ENCODE measurements around the gene WDR64. TPM values are rescaled to one million over a fixed set of nuclear protein-coding genes. Genes with fewer than 3 reads are reported as not detected.

WDR64 gene
- total RNA-seq, 1 donor from 2014 or later = not detected

GRCh38 chr1:241630476-241630875 lies 21.6 kb upstream of the WDR64 start:
- no peak for FAIRE-seq
- no peak for DNase-seq (ENCODE audit: low spot score in 2 of 2)

GRCh38 chr1:241630899-241631298 lies 21.2 kb upstream of the WDR64 start:
- DNase-seq (ENCODE audit: low spot score in 2 of 2) (no peak), FAIRE-seq (no peak)

- DNase-seq (ENCODE audit: low spot score in 2 of 2) (no peak), FAIRE-seq (no peak)
Measured at GRCh38 chr1:241631674-241632073, 20.4 kb upstream of the WDR64 start.

- FAIRE-seq = no peak
Measured at GRCh38 chr1:241632987-241633386, 19.1 kb upstream of the WDR64 start.

GRCh38 chr1:241635556-241636152 lies 16.4 kb upstream of the WDR64 start:
- DNase-seq (ENCODE audit: low spot score in 2 of 2) (no peak), FAIRE-seq (no peak)

More at GRCh38 chr1:241632987-241633386, 19.1 kb upstream of the WDR64 start:
- no peak for DNase-seq (ENCODE audit: low spot score in 2 of 2)

- DNase-seq (ENCODE audit: low spot score in 2 of 2) (no peak), FAIRE-seq (no peak)
Measured at GRCh38 chr1:241636291-241636690, 15.8 kb upstream of the WDR64 start.

GRCh38 chr1:241637046-241637590 lies 15.0 kb upstream of the WDR64 start:
- DNase-seq (ENCODE audit: low spot score in 2 of 2) = no peak
- FAIRE-seq = no peak

GRCh38 chr1:241637604-241638003 lies 14.5 kb upstream of the WDR64 start:
- FAIRE-seq = no peak

GRCh38 chr1:241638099-241638682 lies 13.9 kb upstream of the WDR64 start:
- DNase-seq (ENCODE audit: low spot score in 2 of 2) = no peak
- FAIRE-seq = no peak

More at GRCh38 chr1:241637604-241638003, 14.5 kb upstream of the WDR64 start:
- DNase-seq (ENCODE audit: low spot score in 2 of 2) = no peak

- DNase-seq (ENCODE audit: low spot score in 2 of 2) = no peak
Measured at GRCh38 chr1:241638909-241639622, 13.0 kb upstream of the WDR64 start.

GRCh38 chr1:241639623-241640148 lies 12.4 kb upstream of the WDR64 start:
- DNase-seq (ENCODE audit: low spot score in 2 of 2) (no peak), FAIRE-seq (no peak)

More at GRCh38 chr1:241638909-241639622, 13.0 kb upstream of the WDR64 start:
- FAIRE-seq = no peak

GRCh38 chr1:241640149-241640866 lies 11.8 kb upstream of the WDR64 start, which contains the start of the genes CHML and OPN3:
Gene CHML, minus strand, starts transcription at chr1:241640369. Its CDS starts 4,603 bp downstream, at chr1:241635766.
Gene OPN3, minus strand, starts transcription at chr1:241640369. Its CDS starts 115 bp downstream, at chr1:241640254.
- FAIRE-seq (no peak), DNase-seq (ENCODE audit: low spot score in 2 of 2) (peak; percentile 97)

- no peak for DNase-seq (ENCODE audit: low spot score in 2 of 2)
Measured at GRCh38 chr1:241640867-241641622, 11.0 kb upstream of the WDR64 start.

GRCh38 chr1:241641773-241642592 lies 10.1 kb upstream of the WDR64 start:
- DNase-seq (ENCODE audit: low spot score in 2 of 2) = no peak
- FAIRE-seq = no peak

More at GRCh38 chr1:241640867-241641622, 11.0 kb upstream of the WDR64 start:
- FAIRE-seq = no peak

- FAIRE-seq (no peak), DNase-seq (ENCODE audit: low spot score in 2 of 2) (no peak)
Measured at GRCh38 chr1:241642593-241642944, 9.5 kb upstream of the WDR64 start.

- FAIRE-seq = no peak
- DNase-seq (ENCODE audit: low spot score in 2 of 2) = no peak
Measured at GRCh38 chr1:241644259-241644658, 7.8 kb upstream of the WDR64 start.

- DNase-seq (ENCODE audit: low spot score in 2 of 2) = no peak
- no peak for FAIRE-seq
Measured at GRCh38 chr1:241645199-241645598, 6.9 kb upstream of the WDR64 start.

GRCh38 chr1:241646201-241646600 lies 5.9 kb upstream of the WDR64 start:
- DNase-seq (ENCODE audit: low spot score in 2 of 2) = no peak
- FAIRE-seq = no peak

GRCh38 chr1:241647658-241648057 lies 4.4 kb upstream of the WDR64 start:
- no peak for FAIRE-seq
- no peak for DNase-seq (ENCODE audit: low spot score in 2 of 2)

Data from frontal cortex (tissue), 4 donors.